Sigmoid colon (tissue), 7 donors: ENCODE data around the gene NUF2. TPM values are rescaled to one million over a fixed set of nuclear protein-coding genes. Genes with fewer than 3 reads are reported as not detected.
"Not testable (repeated sequence)": the region's sequence is repeated elsewhere in the genome, so short reads cannot be mapped to it uniquely, and the experiment has no call there.

Source experiments
- DNase-seq: peaks from one replicate; pipeline ENCODE4 v3.0.0-alpha.2; 2019
- H3K27ac ChIP-seq, 4 donors: fragments of 200-600 bp; sonication (generic); one replicate each; pipeline ENCODE4 v1.5.1; 2016 to 2019; ENCODE audit warnings: mild to moderate bottlenecking in 1 of 4
- H3K27me3 ChIP-seq, 3 donors: fragments of 200-600 bp; sonication (generic); one replicate each; pipeline ENCODE4 v1.5.1; 2019; ENCODE audit warnings: mild to moderate bottlenecking in 1 of 3
- H3K36me3 ChIP-seq, 4 donors: fragments of 200-600 bp; sonication (generic); one replicate each; pipeline ENCODE4 v1.5.1; 2016 to 2019
- H3K4me1 ChIP-seq, 4 donors: fragments of 200-600 bp; sonication (generic); one replicate each; pipeline ENCODE4 v1.5.1; 2017 to 2019
- H3K4me3 ChIP-seq, 4 donors: fragments of 200-600 bp; sonication (generic); one replicate each; pipeline ENCODE4 v1.5.1; 2017 to 2019; ENCODE audit warnings: mild to moderate bottlenecking in 2 of 4, moderate library complexity in 1 of 4
- H3K9me3 ChIP-seq, 4 donors: fragments of 200-600 bp in 3 of 4; sonication (generic) in 3 of 4; one replicate each; pipeline versions ENCODE4 v1.5.1 to v1.6.1; 2013 to 2019
- EP300 ChIP-seq, 4 donors: sonication (generic); formaldehyde crosslinking; IDR thresholded peaks; one replicate each; pipeline ENCODE4 v1.6.1; 2017; ENCODE audit warnings: antibody characterized with exemption in 4 of 4
- POLR2A ChIP-seq, 2 donors: fragments of 450-650 bp; IDR thresholded peaks; one replicate each; pipeline ENCODE4 v1.6.1; 2016; ENCODE audit warnings: antibody characterized with exemption in 2 of 2, mild to moderate bottlenecking in 2 of 2, moderate library complexity in 2 of 2
- POLR2AphosphoS5 ChIP-seq, 4 donors: sonication (generic); formaldehyde crosslinking; IDR thresholded peaks; one replicate each; pipeline ENCODE4 v1.6.1; 2017; ENCODE audit warnings: antibody characterized with exemption in 4 of 4
- WGBS, 2 donors: extraction: QIAGEN DNeasy Blood & Tissue Kit; methylation state at CpG; one replicate each; pipeline ENCODE4 v1.1.7; 2013; 5-methylcytosine and 5-hydroxymethylcytosine counted together
- intact Hi-C: fragments of 100-400 bp; cut with DNase I; formaldehyde crosslinking; loops from one replicate; pipeline ENCODE4 v1.15.1; 2023
- polyA plus RNA-seq, 3 donors: library from polyadenylated mRNA; stranded (reverse); fragments of 200-250 nt; gene quantifications; one replicate each; pipeline ENCODE4 v1.2.3, GENCODE V29; 2013
- total RNA-seq, 4 donors: library from RNA; depleted of rRNA; stranded (reverse); fragments of >200 nt; gene quantifications; one replicate each; pipeline ENCODE4 v1.1.0, GENCODE V29; 2016
- TF ChIP-seq, protein P1 (sequence below), 4 experiments: fragments of 450-650 bp in 3 of 4; fragments of 200-600 bp in 1 of 4; IDR thresholded peaks; one replicate each; pipeline ENCODE4 v1.5.1; 2016 to 2019; ENCODE audit warnings: antibody characterized with exemption in 4 of 4, mild to moderate bottlenecking in 3 of 4, moderate library complexity in 2 of 4
- donor health status: healthy with polysubstance abuse.
- donor health status: Bipolar disorder and iron deficiency.
- donor health status: healthy.

NUF2 gene
- total RNA-seq (1 to 10 TPM in 1 of 4 donors, under 1 TPM in 1, not detected in 2; 0.36 to 1.9 TPM), polyA plus RNA-seq (1 to 10 TPM; 1.8 to 8.4 (median 4.6) TPM)

DNA sequence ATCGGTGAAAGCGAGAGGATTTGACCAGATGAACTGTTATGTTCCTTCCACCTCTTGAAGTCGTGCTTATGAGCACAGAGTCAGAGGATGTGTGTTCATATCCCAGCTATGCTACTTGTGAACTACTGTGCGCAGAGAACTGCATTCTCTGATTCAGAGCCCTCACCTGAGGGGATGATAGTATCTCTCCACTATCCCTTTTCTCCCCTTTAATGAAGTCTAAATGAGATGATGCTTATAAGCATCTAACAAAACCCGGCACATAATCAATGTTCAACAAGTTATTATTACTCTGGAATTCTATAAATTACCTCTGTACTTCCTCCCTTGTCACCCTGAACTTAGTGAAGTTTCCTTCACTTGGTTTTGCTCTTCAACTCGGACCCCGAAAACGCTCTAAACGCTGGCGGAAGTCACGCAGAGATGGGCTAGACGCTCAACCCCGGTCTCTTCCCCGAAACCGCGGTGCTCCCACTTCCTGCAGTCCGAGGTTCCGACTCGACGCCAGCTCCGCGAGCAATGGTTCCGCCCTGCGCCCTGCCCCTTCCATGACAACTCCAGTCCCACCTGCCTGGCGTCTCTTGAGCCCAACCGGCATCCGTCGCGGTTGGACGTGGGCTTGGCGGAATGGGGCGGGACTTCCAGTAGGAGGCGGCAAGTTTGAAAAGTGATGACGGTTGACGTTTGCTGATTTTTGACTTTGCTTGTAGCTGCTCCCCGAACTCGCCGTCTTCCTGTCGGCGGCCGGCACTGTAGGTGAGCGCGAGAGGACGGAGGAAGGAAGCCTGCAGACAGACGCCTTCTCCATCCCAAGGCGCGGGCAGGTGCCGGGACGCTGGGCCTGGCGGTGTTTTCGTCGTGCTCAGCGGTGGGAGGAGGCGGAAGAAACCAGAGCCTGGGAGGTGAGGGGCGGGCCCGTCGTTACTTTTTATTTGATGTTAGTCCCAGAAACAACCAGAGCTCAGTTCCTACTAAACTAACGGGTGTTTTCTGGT lies at the start of gene NUF2:
Gene NUF2, plus strand, starts transcription at position 644 of the 995 bp plus-strand sequence. CDS start 4,098 bp downstream, outside the sequence.
- Histone ChIP-seq H3K9me3 (no peaks in the 10 kb centered on the region), H3K36me3 (peaks cover 0 to 8% (median 0%) of the 10 kb centered on the region in 4 donors), H3K27me3 (no peaks in the 10 kb centered on the region), H3K4me3 (peak within 1 kb of the TSS; percentile 59 to 68 (median 68)), H3K4me1 (peaks cover 0 to 15% (median 15%) of the 10 kb centered on the region in 4 donors), H3K27ac (peak within 1 kb of the TSS; percentile 78 to 83 (median 82))
- DNase-seq = peak; percentile 99
- TF ChIP-seq, protein P1, sequence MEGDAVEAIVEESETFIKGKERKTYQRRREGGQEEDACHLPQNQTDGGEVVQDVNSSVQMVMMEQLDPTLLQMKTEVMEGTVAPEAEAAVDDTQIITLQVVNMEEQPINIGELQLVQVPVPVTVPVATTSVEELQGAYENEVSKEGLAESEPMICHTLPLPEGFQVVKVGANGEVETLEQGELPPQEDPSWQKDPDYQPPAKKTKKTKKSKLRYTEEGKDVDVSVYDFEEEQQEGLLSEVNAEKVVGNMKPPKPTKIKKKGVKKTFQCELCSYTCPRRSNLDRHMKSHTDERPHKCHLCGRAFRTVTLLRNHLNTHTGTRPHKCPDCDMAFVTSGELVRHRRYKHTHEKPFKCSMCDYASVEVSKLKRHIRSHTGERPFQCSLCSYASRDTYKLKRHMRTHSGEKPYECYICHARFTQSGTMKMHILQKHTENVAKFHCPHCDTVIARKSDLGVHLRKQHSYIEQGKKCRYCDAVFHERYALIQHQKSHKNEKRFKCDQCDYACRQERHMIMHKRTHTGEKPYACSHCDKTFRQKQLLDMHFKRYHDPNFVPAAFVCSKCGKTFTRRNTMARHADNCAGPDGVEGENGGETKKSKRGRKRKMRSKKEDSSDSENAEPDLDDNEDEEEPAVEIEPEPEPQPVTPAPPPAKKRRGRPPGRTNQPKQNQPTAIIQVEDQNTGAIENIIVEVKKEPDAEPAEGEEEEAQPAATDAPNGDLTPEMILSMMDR (IDR thresholded peaks at IDR 0.05) = no peak
- no peak for TF ChIP-seq POLR2A (IDR thresholded peaks at IDR 0.05)
- peak in 2 of 4 donors; percentile 26 to 37 for TF ChIP-seq EP300 (IDR thresholded peaks at IDR 0.05)
- TF ChIP-seq POLR2AphosphoS5 (IDR thresholded peaks at IDR 0.05) = peak; percentile 79 to 95 (median 84)
- 0% methylated on average over 58 of the region's 58 CpGs for WGBS, 2 donors
- intact Hi-C loops = loop anchor here (2.0 kb wide), 1 partner anchor 469 kb away; no protein-coding TSS in a partner anchor

DNA sequence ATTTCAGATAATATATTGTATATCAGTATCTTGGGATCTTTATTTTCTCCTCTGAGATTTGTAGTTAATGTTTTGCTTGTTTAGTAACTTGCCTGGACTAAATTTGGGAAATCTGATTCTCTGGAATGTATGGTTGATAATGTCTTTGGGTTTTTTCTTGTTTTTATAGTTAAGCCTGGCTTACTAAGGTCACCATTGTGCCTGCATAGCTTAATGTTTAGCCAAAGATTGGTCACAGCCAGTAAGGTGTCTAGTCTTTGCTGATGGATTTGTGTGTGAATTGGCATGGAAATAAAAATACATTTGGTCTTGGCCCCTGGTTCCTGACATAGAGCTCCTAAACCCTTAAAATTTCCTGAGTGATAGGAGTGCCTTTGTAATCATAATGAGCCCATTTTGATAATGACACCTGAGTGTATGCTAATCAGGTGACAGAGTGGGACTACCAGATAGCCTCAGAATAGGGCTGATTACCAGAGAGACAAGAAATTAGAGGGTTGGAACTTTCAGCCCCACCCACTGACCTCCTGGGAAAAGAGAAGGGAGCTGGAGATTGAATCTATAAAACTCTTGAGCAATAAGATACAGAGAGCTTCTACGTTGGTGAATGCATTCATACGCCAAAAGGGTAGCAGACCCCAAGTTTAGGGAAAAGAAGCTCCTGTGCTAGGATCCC lies 47.9 kb upstream of the NUF2 start:
- Histone ChIP-seq H3K36me3 (no peaks in the 10 kb centered on the region), H3K4me1 (no peaks in the 10 kb centered on the region), H3K9me3 (peaks cover 0 to 4% (median 0%) of the 10 kb centered on the region in 4 donors), H3K27ac (no peak overlapping the region), H3K4me3 (no peak overlapping the region), H3K27me3 (no peaks in the 10 kb centered on the region)
- intact Hi-C loops = no loop called here
- no peak for TF ChIP-seq POLR2A (IDR thresholded peaks at IDR 0.05)
- no peak for TF ChIP-seq EP300 (IDR thresholded peaks at IDR 0.05)
- TF ChIP-seq, protein P1 (IDR thresholded peaks at IDR 0.05) = no peak
- TF ChIP-seq POLR2AphosphoS5 (IDR thresholded peaks at IDR 0.05) = no peak
- no peak for DNase-seq
- 93 to 98% methylated on average over 2 of the region's 2 CpGs for WGBS, 2 donors

DNA sequence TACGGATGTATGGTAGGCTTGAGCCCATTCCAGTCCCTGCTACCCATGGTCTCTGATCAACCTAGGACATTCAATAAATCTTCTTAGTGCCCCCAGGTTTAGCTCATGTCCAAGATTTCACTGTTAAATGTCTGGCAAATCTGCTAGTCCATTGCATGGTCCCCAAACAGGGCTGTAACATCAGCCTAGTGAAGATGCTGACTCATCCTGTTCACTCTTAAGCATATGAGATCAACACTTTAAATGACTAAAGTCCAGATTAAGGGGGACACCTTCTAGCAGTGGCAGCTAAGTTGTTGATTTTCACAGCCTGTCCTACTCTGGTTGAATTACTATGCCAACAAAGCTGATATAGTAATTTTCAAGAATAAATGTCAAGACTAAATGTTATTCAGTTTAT lies 46.5 kb upstream of the NUF2 start:
- Histone ChIP-seq H3K9me3 (peaks cover 0 to 4% (median 0%) of the 10 kb centered on the region in 4 donors), H3K36me3 (no peaks in the 10 kb centered on the region), H3K4me1 (no peaks in the 10 kb centered on the region), H3K27ac (no peak overlapping the region), H3K27me3 (no peaks in the 10 kb centered on the region), H3K4me3 (no peak overlapping the region)
- TF ChIP-seq, protein P1 (IDR thresholded peaks at IDR 0.05) = no peak
- no peak for TF ChIP-seq POLR2AphosphoS5 (IDR thresholded peaks at IDR 0.05)
- no peak for TF ChIP-seq EP300 (IDR thresholded peaks at IDR 0.05)
- no peak for TF ChIP-seq POLR2A (IDR thresholded peaks at IDR 0.05)
- intact Hi-C loops = no loop called here
- 97 to 98% methylated on average over 1 of the region's 1 CpG for WGBS, 2 donors
- no peak for DNase-seq

GRCh38 chr1:163278602-163279001 lies 43.2 kb upstream of the NUF2 start:
- no peak for DNase-seq
- TF ChIP-seq POLR2AphosphoS5 (IDR thresholded peaks at IDR 0.05) (no peak), EP300 (IDR thresholded peaks at IDR 0.05) (no peak), POLR2A (IDR thresholded peaks at IDR 0.05) (no peak)
- TF ChIP-seq, protein P1 (IDR thresholded peaks at IDR 0.05) = no peak
- no peaks in the 10 kb centered on the region for H3K27me3 ChIP-seq
- no peaks in the 10 kb centered on the region for H3K36me3 ChIP-seq
- H3K27ac ChIP-seq = no peak overlapping the region
- no peak overlapping the region for H3K4me3 ChIP-seq
- 94 to 96% methylated on average over 1 of the region's 1 CpG for WGBS, 2 donors
- intact Hi-C loops = no loop called here
- H3K9me3 ChIP-seq = peaks cover 0 to 4% (median 0%) of the 10 kb centered on the region in 4 donors
- no peaks in the 10 kb centered on the region for H3K4me1 ChIP-seq

DNA sequence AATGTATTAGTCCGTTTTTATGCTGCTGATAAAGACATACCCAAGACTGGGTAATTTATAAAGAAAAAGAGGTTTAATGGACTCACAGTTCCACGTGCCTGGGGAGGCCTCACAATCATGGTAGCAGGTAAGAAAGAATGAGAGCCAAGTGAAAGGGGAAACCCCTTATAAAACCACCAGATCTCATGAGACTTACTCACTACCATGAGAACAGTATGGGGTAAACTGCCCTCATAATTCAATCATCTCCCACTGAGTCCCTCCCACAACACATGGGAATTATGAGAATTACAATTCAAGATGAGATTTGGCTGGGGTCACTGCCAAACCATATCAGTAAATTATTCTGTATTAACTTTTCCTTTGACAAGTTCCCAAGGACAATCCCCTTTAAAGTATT lies 36.9 kb upstream of the NUF2 start:
- WGBS, 2 donors = 77 to 81% methylated on average over 2 of the region's 2 CpGs
- H3K9me3 ChIP-seq, H3K4me3 ChIP-seq, H3K36me3 ChIP-seq, intact Hi-C loops, H3K4me1 ChIP-seq, DNase-seq, H3K27me3 ChIP-seq, H3K27ac ChIP-seq: not testable (repeated sequence)
